Ascending aorta (tissue), 2 donors: Measurements from ENCODE around the gene FMN1. TPM values are rescaled to one million over a fixed set of nuclear protein-coding genes. Genes with fewer than 3 reads are reported as not detected.

ENCODE experiments used
- DNase-seq, 2 donors: peaks; one replicate each; pipeline ENCODE4 v3.0.0-alpha.2; 2019; ENCODE audit warnings: low spot score in 2 of 2
- H3K27ac ChIP-seq, 2 donors: fragments of 200-600 bp; sonication (generic); one replicate each; pipeline ENCODE4 v1.5.1; 2016 to 2017; ENCODE audit warnings: mild to moderate bottlenecking in 1 of 2
- H3K27me3 ChIP-seq: fragments of 200-600 bp; sonication (generic); one replicate; pipeline ENCODE4 v1.5.1; 2017
- H3K36me3 ChIP-seq, 2 donors: fragments of 200-600 bp; sonication (generic); one replicate each; pipeline ENCODE4 v1.5.1; 2016
- H3K4me1 ChIP-seq, 2 donors: fragments of 200-600 bp; sonication (generic); one replicate each; pipeline ENCODE4 v1.5.1; 2016 to 2017; ENCODE audit warnings: mild to moderate bottlenecking in 1 of 2
- H3K4me3 ChIP-seq, 2 donors: fragments of 200-600 bp; sonication (generic); one replicate each; pipeline ENCODE4 v1.5.1; 2016 to 2017; ENCODE audit warnings: mild to moderate bottlenecking in 1 of 2
- H3K9me3 ChIP-seq, 2 donors: fragments of 200-600 bp; sonication (generic); one replicate each; pipeline ENCODE4 v1.5.1; 2016
- CTCF ChIP-seq, 3 experiments: fragments of 200-600 bp in 2 of 3; fragments of 450-650 bp in 1 of 3; sonication (generic) in 2 of 3; IDR thresholded peaks; one replicate each; pipeline ENCODE4 v1.5.1; 2016 to 2019; ENCODE audit warnings: antibody characterized with exemption in 3 of 3, mild to moderate bottlenecking in 1 of 3, moderate library complexity in 1 of 3
- intact Hi-C: fragments of 100-400 bp; cut with DNase I; formaldehyde crosslinking; loops from one replicate; pipeline ENCODE4 v1.15.1; 2023
- total RNA-seq: library from RNA; depleted of rRNA; stranded (reverse); fragments of >200 nt; gene quantifications from one replicate; pipeline ENCODE4 v1.1.0, GENCODE V29; 2016

The FMN1 gene
- total RNA-seq, 1 donor from 2014 or later: 4.3 TPM

- DNase-seq: no peak
- H3K4me1 ChIP-seq: peaks cover 0 to 6% of the 10 kb centered on the region in 2 donors
- H3K4me3 ChIP-seq: no peak overlapping the region
- no peaks in the 10 kb centered on the region for H3K36me3 ChIP-seq
- no peaks in the 10 kb centered on the region for H3K27me3 ChIP-seq
- no peaks in the 10 kb centered on the region for H3K9me3 ChIP-seq
- H3K27ac ChIP-seq: no peak overlapping the region
- intact Hi-C loops: no loop called here
- TF ChIP-seq CTCF (IDR thresholded peaks at IDR 0.05): no peak
These were observed 36.1 kb downstream of the FMN1 start for GRCh38 chr15:33158366-33158765.

GRCh38 chr15:33157371-33158037, 37.0 kb downstream of the FMN1 start:
- Histone ChIP-seq H3K4me1 (peaks cover 0 to 6% of the 10 kb centered on the region in 2 donors), H3K4me3 (no peak overlapping the region), H3K36me3 (no peaks in the 10 kb centered on the region), H3K27me3 (no peaks in the 10 kb centered on the region), H3K27ac (no peak overlapping the region), H3K9me3 (no peaks in the 10 kb centered on the region)
- no peak for TF ChIP-seq CTCF (IDR thresholded peaks at IDR 0.05)
- intact Hi-C loops: no loop called here
- DNase-seq: no peak

DNA sequence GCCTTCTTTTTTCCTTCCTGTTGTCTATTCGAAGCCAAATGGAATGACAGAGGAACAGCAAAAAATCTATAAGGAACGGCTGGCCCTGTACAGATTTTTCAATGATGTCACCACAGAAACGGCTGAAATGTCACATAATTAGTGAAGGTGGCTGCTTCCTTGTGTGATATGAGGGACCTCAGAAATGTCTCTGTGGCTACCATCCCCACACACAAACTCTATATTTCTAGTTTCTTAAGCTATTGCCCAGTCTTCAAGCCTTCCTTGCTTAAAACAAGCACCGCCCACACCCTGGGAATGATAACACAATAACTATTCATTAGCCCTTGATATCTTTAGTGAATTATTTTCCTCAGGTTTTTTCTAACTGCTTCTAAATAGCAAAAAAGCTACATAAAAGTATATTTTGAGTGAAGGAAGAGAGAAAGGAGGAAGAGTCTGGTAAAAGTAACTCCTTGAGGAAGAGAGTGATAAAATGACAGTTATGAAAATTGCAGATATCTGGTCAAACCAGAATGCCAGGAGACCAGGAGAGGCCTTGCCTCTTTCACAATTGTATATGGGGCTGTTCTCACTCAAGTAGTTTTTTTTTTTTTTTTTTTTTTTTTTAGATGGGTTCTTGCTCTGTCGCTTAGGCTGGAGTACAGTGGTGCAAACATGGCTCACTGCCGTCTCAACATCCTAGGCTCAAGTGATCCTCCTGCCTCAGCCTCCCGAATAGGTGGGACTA, 38.7 kb downstream of the FMN1 start:
- TF ChIP-seq CTCF (IDR thresholded peaks at IDR 0.05): no peak
- no peak for DNase-seq
- Histone ChIP-seq H3K4me1 (peaks cover 0 to 5% of the 10 kb centered on the region in 2 donors), H3K9me3 (no peaks in the 10 kb centered on the region), H3K36me3 (no peaks in the 10 kb centered on the region), H3K4me3 (no peak overlapping the region), H3K27ac (no peak overlapping the region), H3K27me3 (no peaks in the 10 kb centered on the region)
- intact Hi-C loops: no loop called here

- Histone ChIP-seq H3K27ac (no peak overlapping the region), H3K27me3 (no peaks in the 10 kb centered on the region), H3K9me3 (no peaks in the 10 kb centered on the region), H3K4me1 (no peaks in the 10 kb centered on the region), H3K36me3 (no peaks in the 10 kb centered on the region), H3K4me3 (peak overlapping the region; percentile 4 to 42)
- intact Hi-C loops: no loop called here
- TF ChIP-seq CTCF (IDR thresholded peaks at IDR 0.05): no peak
- peak; percentile 57 to 82 for DNase-seq
These were observed 40.0 kb downstream of the FMN1 start for GRCh38 chr15:33154351-33155166.

- Histone ChIP-seq H3K9me3 (no peaks in the 10 kb centered on the region), H3K4me3 (peak overlapping the region; percentile 9 to 42), H3K27ac (no peak overlapping the region), H3K36me3 (no peaks in the 10 kb centered on the region), H3K4me1 (no peaks in the 10 kb centered on the region), H3K27me3 (no peaks in the 10 kb centered on the region)
- TF ChIP-seq CTCF (IDR thresholded peaks at IDR 0.05): no peak
- intact Hi-C loops: no loop called here
- no peak for DNase-seq
These were observed 41.0 kb downstream of the FMN1 start for GRCh38 chr15:33153548-33153947.
